CD14-positive monocyte (primary cell): ENCODE results near the gene GRM4. TPM values are rescaled to one million over a fixed set of nuclear protein-coding genes. Genes with fewer than 3 reads are reported as not detected.

Experiments
- DNase-seq, 3 donors: peaks; one replicate each; pipeline ENCODE4 v3.0.0-alpha.2; 2011 to 2022
- H2AFZ ChIP-seq: 2 replicates; pipeline ENCODE4 v1.6.0; 2012; ENCODE audit warnings: mild to moderate bottlenecking, low read depth, low read length, inconsistent platforms; ENCODE audit not compliant: insufficient read depth, poor library complexity, severe bottlenecking
- H3K27ac ChIP-seq, 2 donors: 1 replicate in 1 of 2; 2 replicates in 1 of 2; pipeline ENCODE4 v1.5.1; 2012 to 2013; ENCODE audit warnings: low read length in 2 of 2, control low read depth in 1 of 2, inconsistent platforms in 1 of 2, low read depth in 1 of 2, mild to moderate bottlenecking in 1 of 2
- H3K27me3 ChIP-seq, 2 donors: one replicate each; pipeline versions ENCODE4 v1.6.0 to v1.6.1; 2011 to 2013; ENCODE audit warnings: low read length in 2 of 2; ENCODE audit not compliant: control insufficient read depth in 2 of 2, insufficient read depth in 2 of 2
- H3K36me3 ChIP-seq, 2 donors: replicated peaks in 1 of 2; 1 replicate in 1 of 2; 2 replicates in 1 of 2; pipeline versions ENCODE4 v1.5.1 to v1.6.1; 2012 to 2013; ENCODE audit warnings: low read length in 2 of 2, control low read depth in 1 of 2, inconsistent platforms in 1 of 2, mild to moderate bottlenecking in 1 of 2; ENCODE audit not compliant: insufficient read depth in 2 of 2, control insufficient read depth in 1 of 2
- H3K4me1 ChIP-seq, 2 donors: 1 replicate in 1 of 2; 2 replicates in 1 of 2; pipeline versions ENCODE4 v1.5.1 to v1.6.1; 2012 to 2013; ENCODE audit warnings: low read length in 2 of 2, control low read depth in 1 of 2, inconsistent platforms in 1 of 2, mild to moderate bottlenecking in 1 of 2, moderate library complexity in 1 of 2; ENCODE audit not compliant: insufficient read depth in 2 of 2, control insufficient read depth in 1 of 2
- H3K4me2 ChIP-seq: replicated peaks from 2 replicates; pipeline ENCODE3; 2012; ENCODE audit warnings: low read length, moderate library complexity, mild to moderate bottlenecking; ENCODE audit not compliant: poor library complexity, severe bottlenecking; ENCODE audit errors: extremely low read depth
- H3K4me3 ChIP-seq, 3 experiments: fragments of 200-600 bp in 1 of 3; sonication (generic) in 1 of 3; replicated peaks in 1 of 3; 1 replicate in 2 of 3; 2 replicates in 1 of 3; pipeline ENCODE4 v1.5.1; 2011 to 2013; ENCODE audit warnings: low read length in 3 of 3, mild to moderate bottlenecking in 3 of 3, control low read depth in 2 of 3, low read depth in 2 of 3, inconsistent platforms in 1 of 3, moderate library complexity in 1 of 3
- H3K79me2 ChIP-seq: 2 replicates; pipeline ENCODE4 v1.6.0; 2012; ENCODE audit warnings: mild to moderate bottlenecking, control low read depth, inconsistent platforms, low read length, moderate library complexity; ENCODE audit not compliant: insufficient read depth
- H3K9ac ChIP-seq: 2 replicates; pipeline ENCODE4 v1.6.0; 2017; ENCODE audit warnings: low read length, mild to moderate bottlenecking; ENCODE audit not compliant: insufficient read depth, poor library complexity, severe bottlenecking
- H3K9me3 ChIP-seq, 2 donors: replicated peaks in 1 of 2; 1 replicate in 1 of 2; 2 replicates in 1 of 2; pipeline versions ENCODE4 v1.5.1 to v1.6.1; 2012 to 2013; ENCODE audit warnings: low read length in 2 of 2, control low read depth in 1 of 2; ENCODE audit not compliant: control insufficient read depth in 1 of 2, insufficient read depth in 1 of 2
- H4K20me1 ChIP-seq: 2 replicates; pipeline ENCODE4 v1.6.0; 2012; ENCODE audit warnings: mild to moderate bottlenecking, low read length, control low read depth, moderate library complexity; ENCODE audit not compliant: insufficient read depth
- H3K27ac Mint-ChIP-seq, 7 donors: one replicate each; pipeline ENCODE4 v1.8.0; 2020; ENCODE audit warnings: mild to moderate bottlenecking in 7 of 7, mixed read lengths in 7 of 7, moderate library complexity in 6 of 7, inconsistent platforms in 2 of 7
- H3K27me3 Mint-ChIP-seq, 3 donors: one replicate each; pipeline ENCODE4 v1.8.0; 2021 to 2022; ENCODE audit warnings: low read depth in 3 of 3, mild to moderate bottlenecking in 3 of 3, mixed read lengths in 3 of 3, moderate library complexity in 3 of 3, inconsistent platforms in 1 of 3
- H3K36me3 Mint-ChIP-seq, 2 donors: one replicate each; pipeline ENCODE4 v1.8.0; 2020; ENCODE audit warnings: mixed read lengths in 2 of 2, inconsistent platforms in 1 of 2, mild to moderate bottlenecking in 1 of 2
- H3K4me1 Mint-ChIP-seq: one replicate; pipeline ENCODE4 v1.8.0; 2020; ENCODE audit warnings: mild to moderate bottlenecking, mixed read lengths
- H3K4me3 Mint-ChIP-seq, 2 donors: one replicate each; pipeline ENCODE4 v1.8.0; 2020; ENCODE audit warnings: mild to moderate bottlenecking in 2 of 2, mixed read lengths in 2 of 2, moderate library complexity in 1 of 2
- H3K9me3 Mint-ChIP-seq, 7 donors: one replicate each; pipeline ENCODE4 v1.8.0; 2020 to 2022; ENCODE audit warnings: mixed read lengths in 7 of 7, mild to moderate bottlenecking in 6 of 7, moderate library complexity in 6 of 7, inconsistent platforms in 2 of 7
- WGBS: methylation state at CpG from one replicate; pipeline ENCODE4 v1.1.5; 2013; ENCODE audit warnings: missing lambda C conversion rate; ENCODE audit not compliant: insufficient coverage; 5-methylcytosine and 5-hydroxymethylcytosine counted together
- intact Hi-C, 2 donors: fragments of 100-400 bp; cut with micrococcal nuclease; formaldehyde crosslinking; loops; one replicate each; pipeline versions ENCODE4 v1.15.0 to v1.15.1; 2023
- polyA plus RNA-seq, 3 donors: library from polyadenylated mRNA; depleted of rRNA in 1 of 3; unstranded in 2 of 3; stranded (reverse) in 1 of 3; fragments of 300-500 nt in 2 of 3; fragments of >200 nt in 1 of 3; fragmentation: Illumina TruSeq in 2 of 3; gene quantifications; 1 replicate in 2 of 3; 2 replicates in 1 of 3; pipeline ENCODE4 v1.2.3, GENCODE V29; 2012 to 2021
- TF ChIP-seq, protein P1 (sequence below): fragments of 200-600 bp; IDR thresholded peaks from one replicate; pipeline ENCODE4 v1.8.0; 2022; ENCODE audit warnings: antibody characterized with exemption, mild to moderate bottlenecking

Gene GRM4
- polyA plus RNA-seq, 3 donors = not detected

DNA sequence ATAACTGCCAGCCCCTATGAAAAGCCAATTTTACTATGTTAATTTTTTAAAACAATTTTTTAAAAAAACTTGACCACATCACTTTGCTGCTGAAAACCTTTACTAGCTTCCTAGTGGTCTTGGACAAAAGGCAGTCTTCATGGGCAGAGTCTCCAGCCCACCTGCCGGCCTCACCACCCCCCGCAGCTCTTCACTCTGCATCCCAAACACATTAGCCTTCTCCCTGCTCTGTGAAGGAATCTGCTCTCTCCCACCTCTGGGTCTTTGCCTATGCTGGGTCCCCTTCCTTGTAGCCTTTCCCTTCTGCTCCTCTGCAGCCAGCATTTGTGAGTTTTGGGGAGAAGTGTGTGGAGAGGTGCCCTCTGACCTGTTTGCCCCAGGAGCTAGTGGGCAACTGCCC is 171.4 kb downstream of the GRM4 start:
- Histone ChIP-seq H3K79me2 (no peaks in the 10 kb centered on the region), H4K20me1 (no peaks in the 10 kb centered on the region), H3K27me3 (peaks cover 5 to 28% of the 10 kb centered on the region in 2 donors), H2AFZ (no peak overlapping the region), H3K27ac (no peak overlapping the region), H3K4me1 (no peaks in the 10 kb centered on the region), H3K4me3 (no peak overlapping the region), H3K36me3 (no peaks in the 10 kb centered on the region), H3K9ac (no peak overlapping the region), H3K9me3 (peaks cover 0 to 6% of the 10 kb centered on the region in 2 donors), H3K4me2 (no peak overlapping the region)
- intact Hi-C loops = no loop called here
- Mint-ChIP-seq H3K36me3 (no peaks in the 10 kb centered on the region), H3K4me3 (no peak overlapping the region), H3K27me3 (peaks cover 45 to 72% (median 52%) of the 10 kb centered on the region in 3 donors), H3K9me3 (peaks cover 0 to 15% (median 8%) of the 10 kb centered on the region in 7 donors), H3K27ac (no peak overlapping the region), H3K4me1 (no peaks in the 10 kb centered on the region)
- 43% methylated on average over 1 of the region's 2 CpGs for WGBS
- TF ChIP-seq, protein P1, sequence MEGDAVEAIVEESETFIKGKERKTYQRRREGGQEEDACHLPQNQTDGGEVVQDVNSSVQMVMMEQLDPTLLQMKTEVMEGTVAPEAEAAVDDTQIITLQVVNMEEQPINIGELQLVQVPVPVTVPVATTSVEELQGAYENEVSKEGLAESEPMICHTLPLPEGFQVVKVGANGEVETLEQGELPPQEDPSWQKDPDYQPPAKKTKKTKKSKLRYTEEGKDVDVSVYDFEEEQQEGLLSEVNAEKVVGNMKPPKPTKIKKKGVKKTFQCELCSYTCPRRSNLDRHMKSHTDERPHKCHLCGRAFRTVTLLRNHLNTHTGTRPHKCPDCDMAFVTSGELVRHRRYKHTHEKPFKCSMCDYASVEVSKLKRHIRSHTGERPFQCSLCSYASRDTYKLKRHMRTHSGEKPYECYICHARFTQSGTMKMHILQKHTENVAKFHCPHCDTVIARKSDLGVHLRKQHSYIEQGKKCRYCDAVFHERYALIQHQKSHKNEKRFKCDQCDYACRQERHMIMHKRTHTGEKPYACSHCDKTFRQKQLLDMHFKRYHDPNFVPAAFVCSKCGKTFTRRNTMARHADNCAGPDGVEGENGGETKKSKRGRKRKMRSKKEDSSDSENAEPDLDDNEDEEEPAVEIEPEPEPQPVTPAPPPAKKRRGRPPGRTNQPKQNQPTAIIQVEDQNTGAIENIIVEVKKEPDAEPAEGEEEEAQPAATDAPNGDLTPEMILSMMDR = no peak
- DNase-seq = no peak

DNA sequence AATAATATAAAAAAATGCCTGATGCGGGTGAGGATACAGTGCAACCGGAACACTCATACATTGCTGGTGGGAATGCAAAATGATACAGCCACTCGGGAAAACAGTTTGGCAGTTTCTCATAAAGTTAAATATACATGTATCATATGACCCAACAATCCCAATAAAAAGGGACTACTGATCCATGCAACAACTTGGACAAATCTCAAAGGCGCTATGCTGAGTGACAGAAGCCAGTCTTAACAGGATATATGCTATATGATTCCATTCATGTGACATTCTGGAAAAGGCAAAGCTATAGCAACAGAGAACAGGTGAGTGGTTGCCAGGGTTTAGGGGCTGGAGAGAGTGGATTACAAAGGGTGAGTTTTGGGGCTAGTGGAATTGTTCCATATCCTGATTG is 171.9 kb downstream of the GRM4 start:
- Histone ChIP-seq H3K9me3 (peaks cover 0 to 6% of the 10 kb centered on the region in 2 donors), H3K9ac (no peak overlapping the region), H4K20me1 (no peaks in the 10 kb centered on the region), H2AFZ (no peak overlapping the region), H3K27me3 (peaks cover 5 to 28% of the 10 kb centered on the region in 2 donors), H3K4me1 (no peaks in the 10 kb centered on the region), H3K27ac (no peak overlapping the region), H3K4me2 (no peak overlapping the region), H3K79me2 (no peaks in the 10 kb centered on the region), H3K4me3 (no peak overlapping the region), H3K36me3 (no peaks in the 10 kb centered on the region)
- Mint-ChIP-seq H3K27me3 (peaks cover 45 to 74% (median 56%) of the 10 kb centered on the region in 3 donors), H3K9me3 (peaks cover 0 to 15% (median 8%) of the 10 kb centered on the region in 7 donors), H3K27ac (no peak overlapping the region), H3K4me1 (no peaks in the 10 kb centered on the region), H3K36me3 (no peaks in the 10 kb centered on the region), H3K4me3 (peak overlapping the region in 1 of 2 donors; percentile 49)
- WGBS = 100% methylated on average over 1 of the region's 4 CpGs
- TF ChIP-seq, protein P1 = no peak
- intact Hi-C loops = no loop called here
- no peak for DNase-seq
